Fibroblast of lung (primary cell): ENCODE results near the gene C11orf42. TPM values are rescaled to one million over a fixed set of nuclear protein-coding genes. Genes with fewer than 3 reads are reported as not detected.

ENCODE experiments used
- DNase-seq, 2 donors: peaks; one replicate each; pipeline versions ENCODE4 v3.0.0 to v3.0.0-alpha.2; 2010; ENCODE audit warnings: low read depth in 2 of 2
- H2AFZ ChIP-seq: 2 replicates; pipeline ENCODE4 v1.5.1; 2012; ENCODE audit warnings: low read length, control low read depth, inconsistent platforms
- H3K27ac ChIP-seq: 2 replicates; pipeline ENCODE4 v1.5.1; 2011; ENCODE audit warnings: low read length, control low read depth; ENCODE audit not compliant: insufficient read depth
- H3K27me3 ChIP-seq: 2 replicates; pipeline ENCODE4 v1.5.1; 2011; ENCODE audit warnings: mild to moderate bottlenecking, low read length; ENCODE audit not compliant: control insufficient read depth, insufficient read depth
- H3K36me3 ChIP-seq: 2 replicates; pipeline ENCODE4 v1.5.1; 2011; ENCODE audit warnings: low read length; ENCODE audit not compliant: control insufficient read depth, insufficient read depth
- H3K4me1 ChIP-seq: 2 replicates; pipeline ENCODE4 v1.5.1; 2011; ENCODE audit warnings: low read length; ENCODE audit not compliant: control insufficient read depth, insufficient read depth; ENCODE audit errors: extremely low read depth
- H3K4me2 ChIP-seq: 2 replicates; pipeline ENCODE4 v1.5.1; 2011; ENCODE audit warnings: low read length, control low read depth; ENCODE audit not compliant: insufficient read depth; ENCODE audit errors: extremely low read depth
- H3K4me3 ChIP-seq, 4 experiments: fragments of 200-600 bp in 1 of 4; sonication (generic) in 1 of 4; replicated peaks in 1 of 4; 2 replicates each; pipeline ENCODE4 v1.5.1; 2011 to 2016; ENCODE audit warnings: low read length in 4 of 4, low read depth in 3 of 4, mild to moderate bottlenecking in 3 of 4, control low read depth in 2 of 4, inconsistent platforms in 1 of 4, mixed read lengths in 1 of 4; ENCODE audit not compliant: insufficient read depth in 1 of 4; ENCODE audit errors: control extremely low read depth in 1 of 4
- H3K79me2 ChIP-seq: 2 replicates; pipeline ENCODE4 v1.5.1; 2012; ENCODE audit warnings: mild to moderate bottlenecking, low read length, inconsistent platforms; ENCODE audit not compliant: control insufficient read depth, insufficient read depth
- H3K9ac ChIP-seq: 2 replicates; pipeline ENCODE4 v1.5.1; 2011; ENCODE audit warnings: mild to moderate bottlenecking, low read length, control low read depth; ENCODE audit not compliant: insufficient read depth
- H3K9me3 ChIP-seq: 2 replicates; pipeline ENCODE4 v1.5.1; 2012; ENCODE audit warnings: low read depth, low read length; ENCODE audit not compliant: control insufficient read depth, insufficient read depth
- H4K20me1 ChIP-seq: 2 replicates; pipeline ENCODE4 v1.5.1; 2011; ENCODE audit warnings: low read length; ENCODE audit not compliant: control insufficient read depth, insufficient read depth; ENCODE audit errors: extremely low read depth
- CTCF ChIP-seq, 2 donors: IDR thresholded peaks in 1 of 2; conservative IDR thresholded peaks in 1 of 2; 1 replicate in 1 of 2; 2 replicates in 1 of 2; pipeline ENCODE4 v1.5.1; 2011 to 2012; ENCODE audit warnings: low read length in 2 of 2, control low read depth in 1 of 2, inconsistent platforms in 1 of 2, low read depth in 1 of 2, mild to moderate bottlenecking in 1 of 2
- EZH2 ChIP-seq: IDR thresholded peaks from 2 replicates; pipeline ENCODE4 v1.5.1; 2012; ENCODE audit warnings: low read length, control low read depth, mild to moderate bottlenecking; ENCODE audit errors: missing control alignments
- polyA plus RNA-seq, 2 donors: library from polyadenylated mRNA; depleted of rRNA in 1 of 2; stranded (reverse) in 1 of 2; unstranded in 1 of 2; fragments of >200 nt; gene quantifications; 2 replicates each; pipeline ENCODE4 v1.2.1, GENCODE V29; 2011 to 2012; ENCODE audit warnings: missing spikeins in 1 of 2
- total RNA-seq: library from RNA; depleted of rRNA; stranded (reverse); fragments of >200 nt; gene quantifications from 2 replicates; pipeline ENCODE4 v1.2.1, GENCODE V29; 2014

The C11orf42 gene
- total and polyA plus RNA-seq, 2 donors (not counting 1 experiment from before 2014, with no cell fraction given): not detected

GRCh38 chr11:6223854-6224253 lies 18.5 kb downstream of the C11orf42 start:
- Histone ChIP-seq H2AFZ (no peak overlapping the region), H3K27ac (no peak overlapping the region), H3K9ac (no peak overlapping the region), H3K4me2 (no peak overlapping the region), H3K79me2 (peaks cover 2% of the 10 kb centered on the region), H4K20me1 (no peaks in the 10 kb centered on the region), H3K27me3 (no peaks in the 10 kb centered on the region), H3K9me3 (no peaks in the 10 kb centered on the region), H3K4me1 (peaks cover 2% of the 10 kb centered on the region), H3K36me3 (peaks cover 5% of the 10 kb centered on the region), H3K4me3 (no peak overlapping the region)
- TF ChIP-seq EZH2: no peak
- TF ChIP-seq CTCF (conservative IDR thresholded peaks at IDR 0.05 in 1 of 2, IDR thresholded peaks at IDR 0.05 in 1 of 2; ENCODE audit: low read depth in 1 of 2, low read length in 2 of 2): no peak
- no peak for DNase-seq

GRCh38 chr11:6224421-6224820 lies 19.1 kb downstream of the C11orf42 start:
- Histone ChIP-seq H3K79me2 (peaks cover 2% of the 10 kb centered on the region), H2AFZ (no peak overlapping the region), H3K4me1 (no peaks in the 10 kb centered on the region), H3K4me2 (no peak overlapping the region), H4K20me1 (no peaks in the 10 kb centered on the region), H3K36me3 (peaks cover 5% of the 10 kb centered on the region), H3K9ac (no peak overlapping the region), H3K27ac (no peak overlapping the region), H3K27me3 (no peaks in the 10 kb centered on the region), H3K4me3 (no peak overlapping the region), H3K9me3 (no peaks in the 10 kb centered on the region)
- TF ChIP-seq EZH2: no peak
- no peak for TF ChIP-seq CTCF (conservative IDR thresholded peaks at IDR 0.05 in 1 of 2, IDR thresholded peaks at IDR 0.05 in 1 of 2; ENCODE audit: low read depth in 1 of 2, low read length in 2 of 2)
- no peak for DNase-seq

GRCh38 chr11:6225024-6225423 lies 19.7 kb downstream of the C11orf42 start:
- Histone ChIP-seq H3K79me2 (peaks cover 3% of the 10 kb centered on the region), H2AFZ (no peak overlapping the region)
- DNase-seq: no peak

More at GRCh38 chr11:6225024-6225423, 19.7 kb downstream of the C11orf42 start:
- Histone ChIP-seq H3K4me3 (no peak overlapping the region), H3K4me1 (no peaks in the 10 kb centered on the region), H3K4me2 (no peak overlapping the region), H3K36me3 (peaks cover 5% of the 10 kb centered on the region), H3K9ac (no peak overlapping the region), H3K9me3 (no peaks in the 10 kb centered on the region), H3K27me3 (no peaks in the 10 kb centered on the region), H3K27ac (no peak overlapping the region), H4K20me1 (no peaks in the 10 kb centered on the region)
- TF ChIP-seq CTCF (conservative IDR thresholded peaks at IDR 0.05 in 1 of 2, IDR thresholded peaks at IDR 0.05 in 1 of 2; ENCODE audit: low read depth in 1 of 2, low read length in 2 of 2) (no peak), EZH2 (no peak)
